K562 (cell line): ENCODE data around the gene LRRC47. TPM values are rescaled to one million over a fixed set of nuclear protein-coding genes. Genes with fewer than 3 reads are reported as not detected.

Experiments
- CBX2 ChIP-seq: fragments of 200-600 bp; sonication (generic); IDR thresholded peaks from one replicate; pipeline ENCODE4 v1.6.1; 2012; ENCODE audit warnings: mild to moderate bottlenecking, low read length, inconsistent platforms; ENCODE audit not compliant: insufficient read depth, poor library complexity, severe bottlenecking
- FOSL1 ChIP-seq: fragments of 200-800 bp; sonication (Bioruptor generic); conservative IDR thresholded peaks from 2 replicates; pipeline ENCODE4 v1.6.1; 2016; ENCODE audit warnings: missing genetic modification characterization, missing compliant biosample characterization
- IFI16 ChIP-seq: fragments of 250-450 bp; sonication (Bioruptor Pico); IDR thresholded peaks from 2 replicates; pipeline ENCODE4 v2.1.2; 2022; ENCODE audit warnings: mild to moderate bottlenecking, inconsistent platforms
- KLF6 ChIP-seq: fragments of 250-450 bp; sonication (Bioruptor Pico); IDR thresholded peaks from 2 replicates; pipeline ENCODE4 v1.4.0; 2020; ENCODE audit warnings: mild to moderate bottlenecking, moderate library complexity, borderline replicate concordance
- RBM22 ChIP-seq: fragments of 200-400 bp; formaldehyde crosslinking; IDR thresholded peaks from 2 replicates; pipeline ENCODE4 v1.6.1; 2018; ENCODE audit warnings: low read length, low read depth; ENCODE audit not compliant: poor library complexity, severe bottlenecking
- USF2 ChIP-seq: sonication (generic); formaldehyde crosslinking; IDR thresholded peaks from 2 replicates; pipeline ENCODE4 v1.5.0; 2020; ENCODE audit warnings: missing genetic modification reagents
- WHSC1 ChIP-seq: IDR thresholded peaks from one replicate; pipeline ENCODE4 v1.6.1; 2012; ENCODE audit warnings: low read length, control low read depth, inconsistent platforms
- ZNF12 ChIP-seq: sonication (generic); formaldehyde crosslinking; IDR thresholded peaks from 2 replicates; pipeline ENCODE4 v1.4.0; 2020; ENCODE audit warnings: mild to moderate bottlenecking, missing genetic modification reagents
- ZNF165 ChIP-seq: fragments of 250-450 bp; sonication (Bioruptor Pico); IDR thresholded peaks from 2 replicates; pipeline ENCODE4 v1.4.0; 2020; ENCODE audit warnings: borderline replicate concordance
- ZNF318 ChIP-seq, 2 experiments: fragments of 450-650 bp; IDR thresholded peaks; 2 replicates each; pipeline ENCODE4 v1.6.1; 2016; ENCODE audit warnings: mild to moderate bottlenecking in 2 of 2, borderline replicate concordance in 1 of 2, low read depth in 1 of 2, moderate library complexity in 1 of 2
- ZNF586 ChIP-seq: fragments of 450-650 bp; formaldehyde crosslinking; conservative IDR thresholded peaks from 2 replicates; pipeline ENCODE4 v1.4.0; 2020; ENCODE audit warnings: mild to moderate bottlenecking, moderate library complexity
- ZNF699 ChIP-seq: fragments of 250-450 bp; sonication (Bioruptor Pico); IDR thresholded peaks from 2 replicates; pipeline ENCODE4 v1.8.0; 2021; ENCODE audit warnings: mild to moderate bottlenecking, moderate library complexity; ENCODE audit not compliant: insufficient replicate concordance
- polyA plus RNA-seq, 8 experiments: library from polyadenylated mRNA; depleted of rRNA in 4 of 8; stranded (reverse) in 5 of 8; unstranded in 3 of 8; fragments of >200 nt; fragmentation: Nextera tagmentation in 2 of 8; fragmentation: Illumina TruSeq in 1 of 8; extraction: Ambion mirVana in 2 of 8; extraction: Trizol in 1 of 8; gene quantifications; 2 replicates each; pipeline versions ENCODE4 v1.2.1 to v1.2.3, GENCODE V29; 2011 to 2014; ENCODE audit warnings: inconsistent platforms in 1 of 8, missing spikeins in 1 of 8
- total RNA-seq, 7 experiments: library from RNA; depleted of rRNA in 6 of 7; stranded (reverse); fragments of >200 nt in 6 of 7; fragmentation: Illumina TruSeq in 2 of 7; extraction: Trizol in 2 of 7; gene quantifications; 2 replicates each; pipeline versions ENCODE4 v1.2.1 to v1.2.3, GENCODE V29; 2011 to 2021; ENCODE audit warnings: low replicate concordance in 1 of 7

LRRC47 gene
- total and polyA plus RNA-seq, 9 of the 15 experiments (the other 6 are each of a cell fraction or from before 2014, with no cell fraction given), result 4.6 to 68.0 (median 35.9) TPM

GRCh38 chr1:3752400-3752945 lies 43.8 kb downstream of the LRRC47 start, which contains the start of gene CCDC27 (continued):
- TF ChIP-seq ZNF318 (IDR thresholded peaks at IDR 0.05; ENCODE audit: borderline replicate concordance in 1 of 2, low read depth in 1 of 2) (no peak), ZNF12 (CRISPR knock-in tag) (no peak), ZNF165 (CRISPR knock-in tag) (no peak), FOSL1 (tag) (no peak), IFI16 (CRISPR knock-in tag) (no peak), ZNF699 (no peak), USF2 (CRISPR knock-in tag) (no peak), WHSC1 (no peak), CBX2 (no peak), KLF6 (CRISPR knock-in tag) (no peak), RBM22 (no peak), ZNF586 (no peak)
- TF ChIP-seq, all 486 proteins: peak for 0
